GOT3 (cell line): ENCODE results near the gene RXRA.

Experiments used
- DNase-seq: peaks from one replicate; lab custom pipeline; 2025; ENCODE audit warnings: mixed read lengths; lab: John Stamatoyannopoulos, UW

Gene RXRA

GRCh38 chr9:134355158-134355557, 28.9 kb downstream of the RXRA start:
- no peak for DNase-seq

DNA sequence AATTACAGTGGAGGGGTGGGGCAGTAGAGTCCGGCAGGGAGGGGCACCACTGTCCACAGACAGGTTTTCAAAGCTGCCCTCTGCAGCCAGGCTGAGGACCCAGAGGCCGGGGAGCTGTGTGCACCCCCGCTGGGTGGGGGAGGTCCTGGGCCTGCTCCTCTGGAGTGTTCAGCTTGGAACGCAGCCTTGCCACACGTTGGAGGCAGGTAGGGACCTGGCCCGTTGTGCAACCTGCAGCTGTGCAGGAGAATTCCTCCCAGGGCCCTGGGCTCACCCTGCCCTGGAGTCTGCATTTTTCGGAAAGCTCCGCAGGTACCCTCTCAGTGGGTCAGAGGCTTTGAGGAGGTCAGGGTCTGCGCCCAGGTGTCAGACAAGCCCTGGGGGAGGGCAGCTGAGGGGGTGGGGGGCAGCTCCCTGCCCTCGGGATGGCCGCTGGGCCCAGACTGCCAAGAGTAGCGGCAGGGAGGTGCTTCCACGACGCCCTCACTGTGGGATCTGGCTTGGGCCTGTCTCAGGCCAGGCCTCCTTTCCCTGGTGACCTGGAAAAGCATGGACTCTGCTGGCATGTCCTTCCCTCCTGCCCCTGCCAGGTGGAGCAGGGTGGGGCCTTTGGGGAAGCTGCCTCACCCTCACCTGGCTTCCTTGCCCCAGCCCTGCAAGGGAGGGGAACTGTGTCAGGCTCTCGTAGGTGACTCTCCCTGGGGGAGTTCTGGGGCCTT, 29.5 kb downstream of the RXRA start:
- no peak for DNase-seq

DNA sequence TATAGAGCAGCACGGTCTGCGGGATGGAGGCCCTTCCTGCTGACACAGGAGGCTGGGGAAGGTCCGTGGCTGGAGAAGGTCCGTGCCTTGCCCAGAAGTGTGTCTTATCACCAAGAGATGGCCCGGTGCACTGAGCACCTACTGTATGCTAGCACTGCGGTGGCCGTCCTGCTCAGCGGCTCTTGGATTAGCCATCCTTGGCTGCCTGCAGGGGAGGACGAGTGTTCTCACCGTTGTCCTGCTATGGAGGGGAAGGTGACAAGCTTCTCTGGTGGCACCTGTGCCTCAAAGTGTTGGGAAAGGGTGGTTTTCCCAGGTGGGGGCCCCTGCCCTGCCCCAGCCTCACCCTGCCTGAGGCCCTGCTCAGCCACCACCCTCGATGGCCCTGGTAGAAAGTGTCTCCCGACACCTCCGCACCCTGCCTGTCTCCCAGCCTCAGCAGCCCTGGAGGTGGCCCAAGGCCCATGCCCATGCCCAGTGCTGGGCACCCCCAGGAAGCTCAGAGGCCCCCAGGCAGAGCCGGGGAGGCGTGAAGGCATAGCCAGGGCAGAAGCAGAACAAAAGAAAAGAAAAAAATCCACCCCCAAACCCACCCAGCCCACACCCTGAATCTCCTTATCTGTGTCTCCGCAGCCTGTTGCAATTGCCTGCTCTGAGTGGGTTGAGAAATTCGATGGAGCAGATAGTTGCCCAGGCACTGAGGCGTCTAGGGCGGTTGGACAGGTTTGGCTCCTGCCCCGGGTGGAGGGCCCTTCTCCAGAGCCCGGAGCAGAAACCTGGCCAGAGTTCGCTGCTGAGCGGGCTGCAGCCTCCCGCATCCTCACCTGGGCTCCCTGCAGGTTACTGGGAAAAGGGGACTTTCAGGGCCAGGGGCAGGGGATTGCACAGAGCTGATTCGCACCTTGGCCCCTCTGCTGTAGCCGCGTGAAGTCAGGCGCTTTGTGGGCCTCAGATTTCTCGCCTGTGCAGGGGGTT, 30.5 kb downstream of the RXRA start:
- no peak for DNase-seq

DNA sequence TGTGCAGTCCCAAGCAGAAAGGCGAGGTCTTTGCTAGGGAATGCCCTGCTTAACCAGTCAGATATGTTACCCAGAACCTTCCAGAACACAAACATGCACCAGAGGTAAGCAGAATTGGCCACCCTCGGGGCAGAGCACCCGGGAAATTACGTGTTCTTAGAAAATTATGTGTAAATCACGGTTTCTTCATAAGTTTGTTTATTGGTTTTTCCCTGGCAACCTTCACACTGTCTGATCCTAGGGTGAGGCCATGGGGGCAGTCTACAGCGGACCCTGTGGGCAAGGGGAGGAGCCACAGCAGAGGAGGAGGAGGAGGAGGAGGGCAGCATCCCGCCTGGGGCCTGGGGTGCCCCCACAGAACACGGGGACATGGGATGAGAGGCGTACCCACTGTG, 31.4 kb downstream of the RXRA start:
- no peak for DNase-seq

DNA sequence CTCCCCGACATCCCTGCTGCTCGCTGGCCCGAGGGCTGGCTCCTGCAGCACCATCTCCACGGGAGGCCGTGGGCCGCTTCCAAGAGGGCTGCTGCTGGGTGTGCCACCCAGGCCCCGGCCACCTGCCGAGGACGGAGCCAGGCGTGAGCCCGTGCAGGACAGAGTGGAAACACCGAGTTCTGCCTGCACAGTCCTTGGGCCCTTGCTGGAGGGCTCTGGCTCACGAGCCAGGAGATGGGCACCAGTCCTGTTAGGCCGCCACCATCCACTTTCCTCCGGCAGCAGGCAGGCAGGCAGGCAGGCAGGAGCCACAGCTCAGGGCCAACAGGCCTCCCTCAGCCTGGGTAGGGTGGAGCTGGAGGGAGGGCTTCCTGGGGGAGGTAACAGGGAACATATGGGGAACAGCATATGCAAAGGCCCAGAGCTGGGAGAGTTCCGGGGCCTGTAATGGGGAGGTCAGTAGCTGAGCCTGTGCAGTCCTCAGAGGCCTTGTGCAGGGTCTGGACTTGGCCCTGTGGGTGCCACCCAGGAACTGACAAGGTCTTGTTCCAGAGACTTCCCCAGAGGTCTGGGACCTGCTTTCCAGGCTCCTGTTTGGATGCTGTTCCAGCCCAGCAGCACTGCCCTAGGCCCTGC, 31.9 kb downstream of the RXRA start:
- DNase-seq = no peak

DNA sequence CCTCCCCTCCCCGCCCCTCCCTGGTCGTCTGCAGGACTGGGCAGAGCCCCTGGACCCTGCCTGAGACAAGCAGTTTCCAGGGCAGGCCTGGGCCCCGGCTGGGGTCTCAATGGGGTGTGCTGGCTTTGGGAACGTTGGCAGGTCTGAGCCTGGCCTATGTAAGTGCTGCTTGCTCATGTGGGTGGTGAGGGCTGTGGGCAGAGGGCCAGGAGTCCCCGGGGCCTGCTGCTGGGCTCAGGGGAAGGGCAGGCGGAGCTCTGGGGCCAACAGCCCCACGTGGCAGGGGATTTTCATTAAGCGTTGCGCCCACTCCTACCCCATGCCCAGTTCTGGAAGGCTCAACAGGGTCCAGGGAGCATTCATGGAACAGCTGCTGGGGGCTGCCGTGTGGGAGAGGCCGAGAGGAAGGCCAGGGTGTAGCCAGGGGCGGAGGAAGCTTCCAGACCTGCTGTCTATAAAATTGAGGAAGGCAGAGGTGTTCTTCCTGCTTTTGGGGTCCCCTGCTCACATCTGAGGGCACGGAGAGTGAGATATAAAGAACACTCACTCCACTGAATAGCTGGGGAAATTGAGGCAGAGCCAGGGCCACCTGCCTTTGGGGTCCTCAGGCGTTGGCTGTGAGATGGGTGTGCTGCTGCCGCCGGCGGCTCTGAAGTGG, 32.5 kb downstream of the RXRA start:
- DNase-seq = no peak

- DNase-seq = no peak
Measured at GRCh38 chr9:134359493-134360179, 33.4 kb downstream of the RXRA start.

- DNase-seq = no peak
Measured at GRCh38 chr9:134360180-134360759, 34.0 kb downstream of the RXRA start.

GRCh38 chr9:134360897-134361296, 34.6 kb downstream of the RXRA start:
- no peak for DNase-seq

DNA sequence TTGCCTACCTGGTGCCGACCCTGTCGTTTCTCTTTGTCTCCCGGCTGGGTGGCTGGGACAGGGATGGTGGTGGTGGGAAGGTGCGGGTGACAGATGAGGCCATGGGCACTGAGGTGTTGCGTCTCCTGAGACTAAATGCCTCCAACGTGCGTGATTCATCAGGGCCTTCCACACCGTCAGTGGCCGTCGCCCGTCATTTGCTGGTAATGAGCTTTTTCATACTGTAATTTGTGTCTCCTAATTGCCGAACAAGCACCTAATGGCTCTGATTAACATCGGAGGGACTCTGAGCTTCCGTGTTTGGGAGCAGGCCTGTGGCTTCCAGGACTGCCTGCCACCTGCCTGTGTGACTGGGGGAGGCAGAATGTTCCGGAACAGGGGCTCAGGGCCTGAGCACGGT, 35.2 kb downstream of the RXRA start:
- DNase-seq = no peak

DNA sequence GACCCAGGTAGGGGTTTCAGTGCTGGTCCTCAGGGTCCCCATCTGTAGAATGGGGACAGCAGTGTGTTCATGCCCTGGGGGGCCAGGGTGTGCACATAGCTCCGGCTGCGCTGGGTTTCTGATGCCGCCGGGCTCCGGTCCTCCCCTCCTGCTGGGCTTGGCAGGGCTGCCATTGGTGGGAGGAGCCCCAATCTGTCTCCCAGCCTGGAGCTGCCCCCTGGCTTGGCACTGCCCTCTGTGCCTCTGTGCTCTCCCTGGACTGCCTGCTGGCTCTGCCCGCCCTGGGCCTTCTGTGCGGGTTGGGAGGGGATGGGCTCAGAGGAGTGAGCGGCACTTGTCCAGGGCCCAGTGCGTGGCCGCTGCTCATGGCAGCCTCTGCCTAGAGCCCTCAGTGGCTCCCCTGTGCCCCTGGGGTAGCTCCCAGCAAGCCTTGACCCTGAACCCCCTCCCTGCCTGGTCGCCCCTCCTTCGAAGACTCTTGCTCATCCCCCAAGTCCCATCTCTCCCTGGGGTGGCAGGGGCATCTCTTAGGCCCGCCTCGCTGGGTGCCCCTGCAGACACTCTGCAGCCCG, 35.7 kb downstream of the RXRA start:
- no peak for DNase-seq

GRCh38 chr9:134363450-134363849, 37.2 kb downstream of the RXRA start:
- no peak for DNase-seq

DNA sequence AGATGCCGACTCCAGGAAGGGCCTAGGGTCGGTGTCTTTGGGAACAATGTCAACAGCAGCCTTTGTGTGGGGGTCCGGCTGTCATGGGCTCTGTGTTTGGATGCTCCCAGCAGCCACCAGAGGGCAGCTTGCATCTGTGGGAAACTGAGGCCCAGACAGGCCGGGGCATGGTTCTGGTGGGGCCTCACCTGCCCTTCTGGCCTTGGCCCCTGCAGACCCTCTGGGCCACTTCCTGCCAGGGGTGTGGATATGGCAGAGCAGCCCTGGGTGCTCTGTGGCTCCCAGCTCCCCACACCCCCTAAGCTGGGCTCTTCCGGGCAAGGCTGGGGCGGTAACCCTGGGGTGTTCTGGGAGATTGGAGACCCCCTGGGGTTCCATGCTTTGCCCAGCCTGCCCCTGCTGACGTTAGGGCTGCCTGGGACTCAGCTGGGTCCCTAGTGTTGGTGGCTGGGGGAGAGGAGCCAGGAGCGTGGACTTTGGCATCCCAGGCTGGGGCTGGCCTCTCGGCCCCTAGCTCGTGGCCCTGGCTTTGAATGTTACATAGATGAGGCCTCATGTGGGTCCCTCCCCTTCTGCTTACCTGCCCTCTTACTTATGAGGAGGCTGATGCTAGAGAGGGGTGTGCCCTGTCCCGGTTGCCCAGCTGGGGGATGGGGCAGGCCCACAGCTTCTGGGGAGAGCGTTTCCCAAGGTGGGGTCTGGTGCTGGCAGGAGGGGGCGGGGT, 38.3 kb downstream of the RXRA start:
- no peak for DNase-seq

DNA sequence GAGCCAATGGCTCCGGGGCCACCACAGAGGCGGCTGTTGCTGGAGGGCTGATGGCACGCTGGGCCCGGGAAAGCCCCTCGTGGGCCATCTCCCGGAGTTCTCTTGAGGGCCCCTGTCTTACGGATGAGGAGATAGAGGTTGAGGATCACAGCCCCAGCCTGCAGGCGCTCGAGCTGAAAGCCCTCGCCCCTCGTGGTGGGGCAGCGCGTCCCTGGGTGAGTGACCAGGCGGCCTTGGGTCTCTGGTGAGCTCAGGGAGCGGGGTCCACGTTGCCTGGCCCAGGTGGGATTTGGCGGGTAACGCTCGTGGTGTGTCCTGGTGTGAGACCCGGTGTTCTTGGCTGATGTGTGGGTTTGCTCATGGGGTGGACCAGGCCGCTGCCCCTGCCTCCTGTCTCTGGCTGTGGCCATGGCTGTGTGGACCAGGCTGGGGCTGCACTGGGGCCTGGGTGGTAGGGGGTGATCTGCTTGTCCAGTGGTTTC, 38.9 kb downstream of the RXRA start:
- DNase-seq = no peak

DNA sequence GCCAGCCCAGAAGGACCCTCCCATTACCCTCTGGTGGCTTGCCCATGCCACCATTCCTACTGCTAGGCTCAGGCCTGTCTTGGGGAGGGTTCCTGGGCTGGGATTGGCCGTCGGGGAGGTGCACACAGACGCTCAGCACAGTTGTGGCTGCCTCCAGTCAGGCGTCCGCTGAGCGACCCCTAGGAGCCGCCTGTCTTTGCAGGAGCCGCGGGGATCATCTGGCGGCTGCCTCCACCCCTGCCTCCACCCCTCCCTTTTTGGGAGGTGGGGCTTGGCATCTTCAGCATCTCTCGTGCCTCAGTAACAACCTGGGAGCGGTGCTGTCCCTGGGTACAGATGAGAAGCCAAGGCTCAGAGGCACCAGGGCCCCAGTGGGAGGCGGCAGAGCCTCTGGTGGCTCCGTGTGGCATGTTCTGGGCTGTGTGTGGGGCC, 39.6 kb downstream of the RXRA start:
- no peak for DNase-seq

DNA sequence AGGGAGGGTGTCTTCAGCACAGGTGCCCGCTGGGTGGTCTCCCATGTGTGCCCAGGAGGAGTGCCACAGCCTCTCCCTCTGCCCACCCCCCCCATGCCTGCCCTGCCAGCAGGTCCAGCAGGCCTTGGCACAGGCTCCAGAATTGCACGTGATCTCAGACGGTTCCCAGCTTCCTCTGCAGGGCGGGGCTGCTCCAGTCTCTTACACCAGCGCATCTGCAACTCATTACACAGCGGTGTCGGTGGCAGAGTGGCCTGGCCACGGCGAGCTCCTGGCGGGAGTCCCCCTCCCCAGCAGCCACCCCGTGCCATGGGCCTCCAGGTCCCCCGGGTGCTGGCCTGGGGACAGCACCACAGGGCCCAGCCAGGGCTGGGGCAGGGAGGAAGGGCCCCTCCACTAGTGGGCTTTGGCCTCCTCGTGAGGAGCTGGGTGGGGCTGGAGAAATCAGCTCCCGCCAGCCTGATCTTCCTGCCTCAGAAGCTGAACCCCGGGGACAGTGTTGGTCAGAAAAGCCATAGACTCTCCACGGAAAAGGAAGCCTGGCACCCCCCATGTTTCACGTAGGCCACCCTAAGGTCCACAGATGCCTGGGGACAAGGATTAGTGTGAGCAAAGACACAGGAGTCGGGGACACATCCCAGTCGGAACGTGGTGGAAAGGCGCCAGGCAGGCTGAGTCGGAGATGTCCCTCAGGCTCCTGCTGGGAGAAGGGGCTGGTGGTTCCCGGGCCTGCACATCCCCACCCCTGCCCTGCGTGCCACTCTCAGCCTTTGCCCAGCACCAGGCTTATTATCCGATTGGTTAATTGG, 40.2 kb downstream of the RXRA start:
- DNase-seq = no peak

DNA sequence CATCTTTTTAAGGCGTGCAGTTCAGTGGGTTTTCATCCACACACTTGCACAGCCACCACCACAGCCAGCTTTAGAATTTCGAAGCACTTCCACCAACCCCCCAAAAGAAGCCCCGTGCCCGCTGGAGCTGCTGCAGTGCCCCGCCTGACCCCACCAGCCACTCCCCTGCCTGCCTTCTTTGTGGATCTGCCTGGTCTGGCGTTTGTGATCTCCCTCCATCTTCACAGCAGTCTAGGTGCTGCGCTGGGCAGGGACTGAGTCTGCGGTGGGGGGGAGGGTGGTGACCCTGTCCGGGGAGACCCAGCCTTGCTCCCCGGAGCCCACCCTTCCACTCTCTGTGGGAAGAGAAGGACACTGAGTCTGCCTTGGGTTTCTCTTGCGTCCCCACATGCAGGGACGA, 40.8 kb downstream of the RXRA start:
- no peak for DNase-seq

DNA sequence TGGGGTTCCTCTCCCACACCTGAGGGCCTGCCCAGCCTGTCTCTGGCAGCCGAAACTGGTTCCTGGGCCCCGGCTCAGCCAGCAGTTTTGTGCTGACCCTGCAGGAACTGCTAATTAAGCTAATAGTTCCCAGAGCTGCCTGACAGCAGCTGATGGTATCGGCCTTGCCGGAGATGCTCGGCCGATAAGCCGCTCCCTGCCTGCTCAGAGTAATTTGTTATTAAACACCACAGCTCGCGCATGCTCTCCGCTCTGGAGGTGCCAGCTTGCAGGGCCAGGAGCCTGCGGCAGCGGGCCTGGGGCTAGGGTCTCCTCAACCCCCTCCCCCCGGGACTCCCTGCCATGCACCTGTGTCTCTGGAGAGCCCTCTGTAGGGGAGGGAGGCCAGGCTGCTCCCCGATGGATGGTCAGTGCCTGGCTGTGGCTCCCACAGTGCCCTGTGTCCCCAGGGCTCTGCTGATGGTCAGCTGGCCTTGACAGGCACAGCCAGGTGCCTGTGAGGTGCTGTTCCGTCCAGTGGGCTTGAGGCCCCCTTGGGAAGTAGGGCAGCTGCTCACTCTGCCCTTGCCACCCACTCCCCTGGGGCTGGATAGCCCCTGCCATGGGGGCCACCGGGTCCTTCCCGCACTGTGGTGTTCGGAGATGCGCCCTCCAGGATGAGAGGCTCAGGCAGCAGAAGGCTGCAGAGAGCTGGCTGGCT, 41.7 kb downstream of the RXRA start:
- DNase-seq = no peak

DNA sequence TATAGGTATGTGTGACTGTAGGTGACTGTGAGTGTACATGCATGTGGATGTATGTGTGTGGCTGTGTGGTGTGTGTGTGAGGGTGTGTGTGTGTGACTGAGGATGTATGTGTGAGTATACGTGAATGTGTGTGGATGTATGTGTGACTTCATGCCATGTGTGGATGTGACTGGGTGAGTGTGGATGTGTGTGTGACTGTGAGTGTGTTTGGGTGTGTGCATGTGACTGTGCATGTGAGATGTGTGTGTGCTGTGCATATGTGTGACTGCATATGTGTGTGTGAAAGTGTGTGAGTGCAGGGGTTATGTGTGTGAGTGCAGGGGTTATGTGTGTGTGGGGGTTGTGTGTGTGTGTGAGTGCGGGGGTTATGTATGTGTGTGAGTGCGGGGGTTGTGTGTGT, 42.3 kb downstream of the RXRA start:
- no peak for DNase-seq
